ENCODE results near the gene SLC5A3. TPM values are rescaled to one million over a fixed set of nuclear protein-coding genes. Genes with fewer than 3 reads are reported as not detected.

The SLC5A3 gene
- total RNA-seq, 2 experiments from 2014 or later = 21.1 to 21.9 TPM

- peaks cover 49% of the 10 kb centered on the region for H3K4me1 Mint-ChIP-seq (ENCODE audit: low read depth)
- CTCF ChIA-PET = no interaction called here
- no peak for TF ChIP-seq CTCF (IDR thresholded peaks at IDR 0.05)
- no peak overlapping the region for H3K4me3 Mint-ChIP-seq
- POLR2A ChIA-PET = no interaction called here
- no peak for DNase-seq
- intact Hi-C loops (cut with micrococcal nuclease) = no loop called here
- ATAC-seq = no peak
- H3K36me3 Mint-ChIP-seq (ENCODE audit: low read depth) = peaks cover 42% of the 10 kb centered on the region
- H3K9me3 Mint-ChIP-seq = peaks cover 3% of the 10 kb centered on the region
- H3K27me3 Mint-ChIP-seq = no peaks in the 10 kb centered on the region
- no peak overlapping the region for H3K27ac Mint-ChIP-seq
These were observed 48.7 kb downstream of the SLC5A3 start for GRCh38 chr21:34122047-34122446.

Other genes starting within 250 kb of the SLC5A3 start
- gene ATP5PO, start 157.8 kb upstream of the SLC5A3 start, total RNA-seq = 100 to 1,000 TPM; 234 to 241 TPM
- 10 to 100 TPM; 93.9 to 95.2 TPM for gene MRPS6, start within 50 bp of the SLC5A3 start, total RNA-seq

All from activated CD8-positive, alpha-beta T cell treated with anti-CD3 and anti-CD28 coated beads for 36 hours (primary cell).